Activated T-helper 2 cell treated with anti-CD3 and anti-CD28 coated beads, Interferon-gamma antibody, Interleukin-2, Interleukin-4, amounts not matched to agents 10 μg/mL and 5 μg/mL and 100 μg/mL, durations not matched to agents 14 hours and 24 hours and 36 hours (primary cell): Measurements from ENCODE around the gene ARIH2. TPM values are rescaled to one million over a fixed set of nuclear protein-coding genes. Genes with fewer than 3 reads are reported as not detected.

Source experiments
- DNase-seq: peaks from one replicate; pipeline ENCODE4 v3.0.0; 2021; ENCODE audit warnings: low spot score
- H3K27ac Mint-ChIP-seq: one replicate; pipeline ENCODE4 v1.8.0; 2021; ENCODE audit warnings: mixed read lengths
- H3K27me3 Mint-ChIP-seq: one replicate; pipeline ENCODE4 v1.8.0; 2021; ENCODE audit warnings: low read depth, mixed read lengths
- H3K36me3 Mint-ChIP-seq: one replicate; pipeline ENCODE4 v1.8.0; 2021; ENCODE audit warnings: low read depth, mixed read lengths
- H3K4me1 Mint-ChIP-seq: one replicate; pipeline ENCODE4 v1.8.0; 2021; ENCODE audit warnings: low read depth, mixed read lengths
- H3K4me3 Mint-ChIP-seq: one replicate; pipeline ENCODE4 v1.8.0; 2021; ENCODE audit warnings: low read depth, mild to moderate bottlenecking, moderate library complexity, mixed read lengths
- H3K9me3 Mint-ChIP-seq: one replicate; pipeline ENCODE4 v1.8.0; 2021; ENCODE audit warnings: mixed read lengths
- intact Hi-C: fragments of 100-400 bp; cut with micrococcal nuclease; formaldehyde crosslinking; loops from one replicate; pipeline ENCODE4 v1.15.1; 2023
- total RNA-seq: library from RNA; stranded (reverse); gene quantifications from 2 replicates; pipeline ENCODE4 v1.2.3, GENCODE V29; 2022

ARIH2 gene
- total RNA-seq, 1 donor from 2014 or later: 156 TPM

DNA sequence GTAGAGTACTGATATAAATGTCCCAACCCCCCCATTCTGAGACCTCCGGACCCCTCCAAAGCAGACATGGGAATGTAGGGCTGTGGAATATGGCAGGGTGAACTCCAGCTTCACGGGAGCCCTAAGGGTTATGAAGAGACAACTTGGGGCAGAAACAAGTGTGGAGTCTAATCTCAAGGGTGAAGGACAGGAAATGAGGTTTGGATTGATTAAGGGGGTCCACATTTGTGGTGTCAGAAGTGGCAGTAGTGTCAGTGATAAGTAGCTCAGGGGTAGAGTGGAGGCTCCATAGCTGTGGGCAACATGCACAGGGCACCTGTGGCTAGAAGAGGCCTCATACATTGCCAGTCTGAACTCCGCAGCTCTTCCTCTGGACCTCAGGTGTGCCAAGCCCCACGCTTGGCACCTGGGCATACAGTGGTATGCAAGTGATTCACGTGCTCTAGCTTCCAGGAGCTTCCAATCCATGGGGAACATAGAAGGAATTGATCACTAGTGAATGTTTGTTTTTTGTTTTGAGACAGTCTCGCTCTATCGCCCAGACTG lies 67.3 kb downstream of the ARIH2 start:
- intact Hi-C loops: loop anchor here (5.0 to 10.0 kb wide), 2 partner anchors 69 to 179 kb away; partner anchors contain the start of genes ARIH2 and CCDC71
- Mint-ChIP-seq H3K4me3 (no peak overlapping the region), H3K36me3 (peaks cover 56% of the 10 kb centered on the region), H3K27me3 (no peaks in the 10 kb centered on the region), H3K27ac (no peak overlapping the region), H3K9me3 (no peaks in the 10 kb centered on the region), H3K4me1 (peaks cover 12% of the 10 kb centered on the region)
- no peak for DNase-seq

DNA sequence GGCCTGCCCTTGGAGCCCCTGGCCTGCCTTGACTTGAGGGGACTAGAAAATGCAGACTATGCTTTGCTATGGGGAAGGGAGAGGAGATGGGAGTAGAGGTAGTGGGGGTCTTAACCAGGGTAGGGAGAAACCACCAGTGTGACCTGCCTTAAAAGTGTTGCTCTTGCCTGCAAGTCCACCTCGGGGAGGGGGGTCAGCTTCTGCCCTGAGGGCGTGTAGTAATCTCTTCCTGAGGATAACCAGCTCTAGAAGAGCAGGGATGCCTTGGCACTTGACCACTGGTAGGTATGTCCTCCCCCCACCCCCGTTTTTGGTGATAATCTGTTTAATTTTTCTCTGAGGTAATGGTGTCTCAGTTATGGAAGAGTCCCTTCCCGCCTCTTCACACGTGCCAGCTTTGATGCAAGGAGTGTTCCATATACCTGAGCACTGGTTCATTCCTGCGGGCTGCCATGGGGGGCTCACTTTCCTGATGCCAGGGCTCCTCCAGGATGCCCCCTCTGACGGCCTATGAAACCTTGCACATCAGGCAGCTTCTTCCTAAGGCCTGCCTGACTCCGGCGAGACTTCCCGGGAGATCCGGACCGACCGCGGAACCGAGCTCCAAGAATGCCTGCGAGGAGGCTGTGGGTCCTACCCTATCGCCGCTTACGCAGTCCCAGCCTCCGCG lies 70.6 kb downstream of the ARIH2 start:
- Mint-ChIP-seq H3K27ac (peak overlapping the region; percentile 79), H3K27me3 (no peaks in the 10 kb centered on the region), H3K4me3 (peak overlapping the region; percentile 83), H3K9me3 (no peaks in the 10 kb centered on the region), H3K36me3 (peaks cover 44% of the 10 kb centered on the region), H3K4me1 (peaks cover 34% of the 10 kb centered on the region)
- DNase-seq: no peak
- intact Hi-C loops: loop anchor here (1.0 to 10.0 kb wide), 5 partner anchors 18 to 176 kb away; partner anchors contain the start of genes ARIH2, CCDC71, QRICH1 and WDR6

DNA sequence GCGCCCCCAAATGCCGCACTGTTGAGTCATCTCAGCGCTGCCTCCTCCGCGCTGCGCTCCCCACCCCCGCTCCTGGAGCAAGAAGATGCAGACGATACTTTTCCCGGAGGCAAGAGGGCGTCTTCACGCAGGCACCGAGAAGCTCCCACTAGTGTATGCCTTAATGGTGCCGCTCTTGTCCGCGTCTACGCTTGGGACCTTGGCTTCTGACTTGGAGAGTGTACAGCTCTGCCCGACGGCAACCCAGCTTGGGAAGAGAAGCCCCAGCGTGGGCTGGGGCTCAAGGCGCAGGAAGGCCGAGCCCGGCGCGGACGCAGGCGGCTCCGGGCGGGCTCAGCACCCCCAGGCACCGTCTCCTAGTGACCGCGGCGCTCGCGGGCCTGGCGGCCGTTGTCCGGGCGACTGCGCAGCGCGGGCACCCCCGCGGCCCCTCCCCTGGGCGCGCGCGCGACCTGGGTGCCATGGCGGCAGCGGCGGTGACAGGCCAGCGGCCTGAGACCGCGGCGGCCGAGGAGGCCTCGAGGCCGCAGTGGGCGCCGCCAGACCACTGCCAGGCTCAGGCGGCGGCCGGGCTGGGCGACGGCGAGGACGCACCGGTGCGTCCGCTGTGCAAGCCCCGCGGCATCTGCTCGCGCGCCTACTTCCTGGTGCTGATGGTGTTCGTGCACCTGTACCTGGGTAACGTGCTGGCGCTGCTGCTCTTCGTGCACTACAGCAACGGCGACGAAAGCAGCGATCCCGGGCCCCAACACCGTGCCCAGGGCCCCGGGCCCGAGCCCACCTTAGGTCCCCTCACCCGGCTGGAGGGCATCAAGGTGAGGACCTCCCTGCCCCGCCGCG lies 71.4 kb downstream of the ARIH2 start, which contains the start of gene P4HTM:
P4HTM (plus strand) TSS at position 446 of the 840 bp plus-strand sequence; CDS start at position 462, 16 bp downstream.
- Mint-ChIP-seq H3K4me3 (peak within 1 kb of the TSS; percentile 93), H3K9me3 (no peaks in the 10 kb centered on the region)

DNA sequence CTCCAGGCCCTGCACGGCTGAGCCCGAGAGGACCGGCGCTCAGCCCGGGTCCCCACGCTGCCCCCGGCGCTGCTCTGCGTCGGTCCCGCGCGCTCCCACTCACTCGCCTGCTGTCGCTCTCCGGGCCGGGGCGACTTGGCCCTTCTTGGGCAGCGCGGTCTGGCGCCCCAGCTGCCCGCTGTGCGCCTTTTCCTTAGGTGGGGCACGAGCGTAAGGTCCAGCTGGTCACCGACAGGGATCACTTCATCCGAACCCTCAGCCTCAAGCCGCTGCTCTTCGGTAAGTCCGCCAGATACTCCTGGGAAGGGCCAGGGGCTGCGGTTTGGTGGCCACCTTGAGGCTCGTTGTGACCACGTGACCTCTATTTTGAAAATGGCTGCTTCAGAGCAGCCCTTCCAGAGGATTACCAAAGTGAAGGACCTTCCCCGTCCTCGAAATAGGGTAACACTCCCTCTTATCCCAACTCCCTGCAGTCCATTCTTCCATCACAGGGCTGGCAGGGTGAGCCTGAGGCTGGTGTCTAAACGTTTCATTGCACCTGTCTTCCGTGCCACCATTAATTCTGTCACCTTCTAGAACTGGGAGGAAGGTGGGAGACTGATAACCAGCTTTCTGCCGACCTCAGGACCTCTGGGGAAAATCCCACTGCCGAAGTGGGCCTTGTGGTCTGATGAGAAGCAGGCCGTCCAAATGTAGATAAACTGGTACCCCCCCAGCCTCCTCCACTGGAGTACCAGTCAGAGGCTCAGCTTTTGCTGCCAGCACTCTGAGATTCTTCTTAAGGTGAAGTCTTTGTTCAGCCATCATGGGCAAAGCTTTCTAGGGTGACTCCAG lies 72.2 kb downstream of the ARIH2 start:
- Mint-ChIP-seq H3K27me3 (no peaks in the 10 kb centered on the region), H3K9me3 (no peaks in the 10 kb centered on the region), H3K4me1 (peaks cover 40% of the 10 kb centered on the region), H3K27ac (peak overlapping the region; percentile 88), H3K4me3 (peak overlapping the region; percentile 93), H3K36me3 (peaks cover 44% of the 10 kb centered on the region)
- peak; percentile 33 for DNase-seq
- intact Hi-C loops: no loop called here

More for the DNA sequence above, 71.4 kb downstream of the ARIH2 start, which contains the start of gene P4HTM:
- peak; percentile 64 for DNase-seq
- H3K36me3 Mint-ChIP-seq: peaks cover 43% of the 10 kb centered on the region
- intact Hi-C loops: loop anchor here (1.0 to 10.0 kb wide), 5 partner anchors 17 to 175 kb away; partner anchors contain the start of genes ARIH2, CCDC71, QRICH1 and WDR6
- H3K4me1 Mint-ChIP-seq: peaks cover 37% of the 10 kb centered on the region
- H3K27me3 Mint-ChIP-seq: no peaks in the 10 kb centered on the region
- peak within 1 kb of the TSS; percentile 88 for H3K27ac Mint-ChIP-seq

DNA sequence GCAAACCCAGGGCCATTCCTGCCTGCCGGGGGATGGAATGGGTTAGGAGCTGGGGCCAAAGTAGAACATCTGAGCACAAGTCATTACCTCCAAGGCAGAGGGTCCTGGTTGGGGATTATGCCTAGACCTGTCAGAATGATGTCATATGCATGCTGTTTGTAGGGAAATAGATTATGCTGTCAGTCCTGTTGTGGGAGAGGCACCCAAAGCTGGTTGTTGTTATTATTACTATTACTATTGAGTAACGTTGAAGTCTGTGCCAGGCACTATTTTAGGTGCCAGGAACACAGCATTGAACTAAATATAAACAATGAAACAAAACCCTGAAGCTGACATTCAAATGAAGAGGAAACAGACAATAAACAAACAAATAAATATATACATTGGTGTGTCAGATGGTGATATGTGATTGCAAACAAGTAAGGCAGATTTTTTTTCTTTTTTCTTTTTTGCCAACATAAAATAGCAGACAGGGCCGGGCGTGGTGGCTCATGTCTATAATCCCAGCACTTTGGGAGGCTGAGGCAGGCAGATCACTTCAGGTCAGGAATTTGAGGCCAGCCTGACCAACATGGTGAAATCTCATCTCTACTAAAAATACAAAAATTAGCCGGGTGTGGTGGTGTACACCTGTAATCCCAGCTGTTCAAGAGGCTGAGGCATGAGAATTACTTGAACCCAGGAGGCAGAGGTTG lies 73.4 kb downstream of the ARIH2 start:
- Mint-ChIP-seq H3K27ac (peak overlapping the region; percentile 69), H3K4me1 (peaks cover 40% of the 10 kb centered on the region), H3K9me3 (no peaks in the 10 kb centered on the region), H3K36me3 (peaks cover 41% of the 10 kb centered on the region), H3K4me3 (peak overlapping the region; percentile 93), H3K27me3 (no peaks in the 10 kb centered on the region)
- DNase-seq: no peak
- intact Hi-C loops: no loop called here

DNA sequence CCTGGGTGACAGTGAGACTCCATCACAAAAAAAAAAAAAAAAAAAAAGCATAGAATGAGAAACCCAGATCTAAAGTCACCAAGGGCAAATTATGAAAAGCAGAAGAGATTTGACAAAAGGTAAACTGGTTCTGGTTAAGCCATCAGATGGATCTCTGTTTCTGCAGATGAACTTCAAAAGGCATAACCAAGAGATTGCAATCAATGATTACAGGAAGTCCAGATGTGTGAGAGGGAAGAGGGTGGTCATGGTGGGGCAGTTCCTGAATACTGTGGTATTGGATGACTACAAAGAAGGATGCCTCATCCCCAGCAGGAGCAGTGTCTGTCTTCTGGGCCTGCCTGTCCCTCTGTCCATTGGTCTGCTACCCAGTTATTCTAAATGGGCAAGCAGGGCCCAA lies 75.2 kb downstream of the ARIH2 start:
- no peak overlapping the region for H3K4me3 Mint-ChIP-seq
- H3K27ac Mint-ChIP-seq: no peak overlapping the region
- H3K9me3 Mint-ChIP-seq: no peaks in the 10 kb centered on the region
- no peaks in the 10 kb centered on the region for H3K27me3 Mint-ChIP-seq
- DNase-seq: no peak
- H3K36me3 Mint-ChIP-seq: peaks cover 40% of the 10 kb centered on the region
- H3K4me1 Mint-ChIP-seq: peaks cover 35% of the 10 kb centered on the region
- intact Hi-C loops: no loop called here

DNA sequence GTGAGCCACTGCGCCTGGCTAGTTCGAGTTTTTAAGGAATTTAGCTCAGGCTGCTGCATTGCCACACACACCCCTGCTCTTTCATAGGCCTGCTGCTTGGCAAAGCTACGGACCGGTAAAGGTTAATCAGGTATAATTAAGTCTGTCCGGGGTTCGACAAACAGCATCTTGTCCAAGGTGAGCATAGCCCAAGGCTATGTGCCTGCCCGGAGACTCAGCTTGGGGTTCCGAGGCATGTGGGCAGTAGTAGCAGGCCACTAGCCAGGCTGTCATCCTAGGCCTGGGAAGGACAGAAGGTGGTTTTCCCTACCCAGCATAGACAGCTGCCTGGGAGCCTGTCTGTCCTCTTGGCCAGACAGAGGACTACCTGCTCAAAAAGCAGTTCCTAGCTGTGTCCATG lies 78.0 kb downstream of the ARIH2 start:
- no peak for DNase-seq
- intact Hi-C loops: no loop called here
- Mint-ChIP-seq H3K9me3 (no peaks in the 10 kb centered on the region), H3K27ac (no peak overlapping the region), H3K36me3 (peaks cover 30% of the 10 kb centered on the region), H3K4me3 (no peak overlapping the region), H3K4me1 (peaks cover 23% of the 10 kb centered on the region), H3K27me3 (no peaks in the 10 kb centered on the region)

DNA sequence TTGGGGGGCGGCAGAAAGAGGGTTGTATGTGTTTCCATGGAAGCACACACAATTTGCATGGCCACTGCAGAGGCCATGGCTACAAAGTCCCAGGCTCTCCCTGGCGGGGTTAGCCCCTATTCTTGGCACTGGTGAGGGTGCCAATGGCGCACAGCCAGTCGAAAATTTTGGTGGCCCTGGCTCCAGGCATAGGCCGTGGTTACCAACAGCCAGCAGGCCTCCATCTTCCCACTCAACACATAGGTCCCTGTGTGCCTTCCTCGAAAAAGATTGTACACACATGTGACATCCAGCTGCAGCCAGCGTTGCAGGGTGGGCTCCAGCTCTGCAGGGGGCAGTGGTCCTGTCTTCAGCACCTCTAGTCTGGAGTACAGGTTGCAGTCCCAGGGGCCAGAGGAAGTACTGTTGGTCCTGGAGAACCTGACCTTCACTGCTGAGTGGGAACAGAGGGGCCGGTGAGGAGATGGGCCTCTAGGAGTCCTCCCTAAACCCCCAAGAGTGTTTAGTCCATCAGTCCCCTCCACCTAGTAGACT lies 78.5 kb downstream of the ARIH2 start:
- Mint-ChIP-seq H3K27me3 (no peaks in the 10 kb centered on the region), H3K36me3 (peaks cover 29% of the 10 kb centered on the region), H3K4me1 (peaks cover 18% of the 10 kb centered on the region), H3K27ac (no peak overlapping the region), H3K4me3 (no peak overlapping the region), H3K9me3 (no peaks in the 10 kb centered on the region)
- intact Hi-C loops: no loop called here
- no peak for DNase-seq

DNA sequence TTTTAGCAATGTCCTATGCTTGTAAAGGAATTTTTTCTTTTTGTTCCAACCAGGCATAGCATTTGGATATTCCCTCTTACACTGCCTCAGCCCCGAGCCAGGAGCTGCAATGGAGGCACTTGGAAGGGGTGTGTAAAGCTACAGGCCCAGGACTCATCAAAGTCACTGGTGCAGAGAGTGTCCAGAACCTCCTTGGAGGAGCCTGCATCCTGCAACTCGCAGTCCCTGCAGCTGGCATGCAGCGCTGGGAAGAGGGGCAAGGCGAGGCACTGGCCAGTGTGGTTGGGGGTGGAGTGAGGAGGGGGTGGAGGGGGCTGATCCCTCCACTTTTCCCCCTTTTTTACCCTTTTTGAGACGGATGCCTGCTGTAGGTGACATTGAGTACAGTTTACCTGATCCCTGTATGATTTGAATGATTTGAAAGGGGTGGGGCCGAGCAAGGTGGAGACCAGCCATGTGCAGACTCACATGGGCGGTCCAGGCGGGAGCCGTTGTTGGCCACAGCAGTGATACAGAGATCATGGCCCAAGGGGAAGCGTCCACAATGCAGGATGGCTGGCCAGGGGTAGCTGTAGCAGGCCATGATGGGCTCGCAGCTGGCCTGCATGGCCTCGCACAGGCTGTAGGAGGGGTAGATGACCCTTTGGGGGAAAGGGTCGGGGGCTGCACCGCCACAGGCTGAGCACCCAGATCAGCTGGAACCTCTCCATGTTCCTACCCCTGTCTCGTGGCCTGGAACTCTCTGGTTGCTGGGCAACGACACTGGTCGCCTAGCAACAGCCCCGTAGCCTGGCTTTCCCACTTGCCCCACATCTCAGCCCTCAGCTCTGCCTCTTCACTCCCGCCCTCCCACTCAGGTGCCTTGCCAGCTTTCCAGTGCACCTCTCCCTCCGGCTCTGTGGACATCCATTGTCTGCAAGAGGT lies 79.3 kb downstream of the ARIH2 start:
- DNase-seq: no peak
- Mint-ChIP-seq H3K27ac (no peak overlapping the region), H3K9me3 (no peaks in the 10 kb centered on the region)

DNA sequence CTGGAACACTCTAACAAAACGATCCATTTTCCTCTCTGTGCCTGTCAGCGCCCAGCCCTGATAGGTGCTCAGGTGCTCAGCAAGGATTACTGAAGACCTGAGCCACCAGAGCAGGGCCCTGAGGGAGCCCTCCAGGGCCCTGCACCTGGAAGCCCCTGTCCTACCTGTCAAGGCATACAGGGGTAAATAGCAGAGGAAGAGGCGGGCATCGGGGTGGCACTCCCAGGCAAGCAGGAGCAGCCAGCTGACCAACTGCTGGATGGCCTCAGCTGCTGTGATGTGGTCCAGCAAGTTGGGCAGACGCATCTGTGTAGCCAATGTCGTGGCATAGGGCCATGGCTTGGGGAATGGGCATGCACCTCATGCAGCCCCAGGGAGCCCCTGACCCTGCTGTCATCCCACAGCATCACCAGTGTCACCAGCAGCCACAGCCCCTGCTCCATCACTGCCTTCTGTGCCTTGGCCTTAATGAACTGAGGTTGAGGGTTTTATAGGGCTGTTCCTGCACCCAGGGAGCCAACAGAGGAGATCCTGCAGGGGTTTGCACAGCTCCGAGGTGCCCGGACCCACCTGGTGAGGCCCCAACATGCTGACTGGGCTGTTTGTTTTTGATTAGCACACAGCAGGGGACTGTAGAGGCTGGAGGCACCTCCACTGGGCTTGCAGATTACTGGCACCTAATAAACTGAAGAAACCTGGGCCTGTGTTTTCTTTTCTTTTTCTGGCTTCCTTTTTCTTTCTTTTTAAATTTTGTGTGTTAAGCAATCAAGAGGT lies 80.6 kb downstream of the ARIH2 start:
- Mint-ChIP-seq H3K4me3 (no peak overlapping the region), H3K27me3 (no peaks in the 10 kb centered on the region), H3K4me1 (peaks cover 8% of the 10 kb centered on the region), H3K27ac (no peak overlapping the region), H3K9me3 (no peaks in the 10 kb centered on the region), H3K36me3 (peaks cover 21% of the 10 kb centered on the region)
- DNase-seq: no peak
- intact Hi-C loops: no loop called here

More for the DNA sequence above, 79.3 kb downstream of the ARIH2 start:
- Mint-ChIP-seq H3K4me3 (no peak overlapping the region), H3K27me3 (no peaks in the 10 kb centered on the region), H3K4me1 (peaks cover 17% of the 10 kb centered on the region), H3K36me3 (peaks cover 30% of the 10 kb centered on the region)
- intact Hi-C loops: no loop called here
